PC-3 (cell line): ENCODE measurements around the gene SLC25A39.

Experiments
- EZH2 ChIP-seq: fragments of 300-600 bp; sonication (generic); IDR thresholded peaks from one replicate; pipeline ENCODE4 v1.6.1; 2017; ENCODE audit warnings: antibody characterized with exemption, mild to moderate bottlenecking, low read length; ENCODE audit not compliant: unreplicated experiment
- EZH2phosphoT487 ChIP-seq: fragments of 300-600 bp; sonication (generic); IDR thresholded peaks from 2 replicates; pipeline ENCODE4 v1.6.1; 2018; ENCODE audit warnings: mild to moderate bottlenecking, antibody characterized with exemption, low read length, borderline replicate concordance
- TF ChIP-seq, protein P1 (sequence below): fragments of 300-600 bp; sonication (generic); conservative IDR thresholded peaks from 2 replicates; pipeline ENCODE4 v1.5.1; 2017; ENCODE audit warnings: antibody characterized with exemption, low read depth, mild to moderate bottlenecking, low read length

DNA sequence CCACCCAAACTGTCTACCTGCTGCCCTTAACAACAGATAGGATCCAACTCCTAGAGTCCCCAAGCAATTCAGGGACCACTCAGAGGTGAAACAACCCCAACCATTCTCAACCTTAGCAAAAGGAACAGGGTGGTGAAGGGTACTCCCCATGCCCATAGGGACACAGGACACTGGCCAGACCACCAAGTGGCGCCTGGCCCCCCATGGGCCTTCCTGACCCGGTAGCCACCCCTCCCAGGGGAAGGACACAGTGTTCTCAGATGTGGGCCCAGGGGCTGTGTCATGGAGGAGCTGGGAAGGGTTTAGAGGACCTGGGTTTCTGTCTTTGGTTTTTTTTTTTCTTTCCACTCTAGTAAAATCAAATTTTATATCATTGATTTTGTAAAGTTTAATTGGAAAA, 9.7 kb upstream of the SLC25A39 start:
- TF ChIP-seq, protein P1, sequence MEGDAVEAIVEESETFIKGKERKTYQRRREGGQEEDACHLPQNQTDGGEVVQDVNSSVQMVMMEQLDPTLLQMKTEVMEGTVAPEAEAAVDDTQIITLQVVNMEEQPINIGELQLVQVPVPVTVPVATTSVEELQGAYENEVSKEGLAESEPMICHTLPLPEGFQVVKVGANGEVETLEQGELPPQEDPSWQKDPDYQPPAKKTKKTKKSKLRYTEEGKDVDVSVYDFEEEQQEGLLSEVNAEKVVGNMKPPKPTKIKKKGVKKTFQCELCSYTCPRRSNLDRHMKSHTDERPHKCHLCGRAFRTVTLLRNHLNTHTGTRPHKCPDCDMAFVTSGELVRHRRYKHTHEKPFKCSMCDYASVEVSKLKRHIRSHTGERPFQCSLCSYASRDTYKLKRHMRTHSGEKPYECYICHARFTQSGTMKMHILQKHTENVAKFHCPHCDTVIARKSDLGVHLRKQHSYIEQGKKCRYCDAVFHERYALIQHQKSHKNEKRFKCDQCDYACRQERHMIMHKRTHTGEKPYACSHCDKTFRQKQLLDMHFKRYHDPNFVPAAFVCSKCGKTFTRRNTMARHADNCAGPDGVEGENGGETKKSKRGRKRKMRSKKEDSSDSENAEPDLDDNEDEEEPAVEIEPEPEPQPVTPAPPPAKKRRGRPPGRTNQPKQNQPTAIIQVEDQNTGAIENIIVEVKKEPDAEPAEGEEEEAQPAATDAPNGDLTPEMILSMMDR: no peak
- TF ChIP-seq EZH2phosphoT487 (no peak), EZH2 (no peak)
